Superior temporal gyrus (tissue), 1 donor: Measurements from ENCODE around the gene IFNAR1.
"Not testable (repeated sequence)": the region's sequence is repeated elsewhere in the genome, so short reads cannot be mapped to it uniquely, and the experiment has no call there.

ENCODE experiments used
- DNase-seq: peaks from one replicate; pipeline ENCODE4 v3.0.0-alpha.2; 2016; ENCODE audit errors: extremely low spot score

IFNAR1 gene

GRCh38 chr21:33305938-33306337, 18.8 kb upstream of the IFNAR1 start:
- DNase-seq: no peak

DNA sequence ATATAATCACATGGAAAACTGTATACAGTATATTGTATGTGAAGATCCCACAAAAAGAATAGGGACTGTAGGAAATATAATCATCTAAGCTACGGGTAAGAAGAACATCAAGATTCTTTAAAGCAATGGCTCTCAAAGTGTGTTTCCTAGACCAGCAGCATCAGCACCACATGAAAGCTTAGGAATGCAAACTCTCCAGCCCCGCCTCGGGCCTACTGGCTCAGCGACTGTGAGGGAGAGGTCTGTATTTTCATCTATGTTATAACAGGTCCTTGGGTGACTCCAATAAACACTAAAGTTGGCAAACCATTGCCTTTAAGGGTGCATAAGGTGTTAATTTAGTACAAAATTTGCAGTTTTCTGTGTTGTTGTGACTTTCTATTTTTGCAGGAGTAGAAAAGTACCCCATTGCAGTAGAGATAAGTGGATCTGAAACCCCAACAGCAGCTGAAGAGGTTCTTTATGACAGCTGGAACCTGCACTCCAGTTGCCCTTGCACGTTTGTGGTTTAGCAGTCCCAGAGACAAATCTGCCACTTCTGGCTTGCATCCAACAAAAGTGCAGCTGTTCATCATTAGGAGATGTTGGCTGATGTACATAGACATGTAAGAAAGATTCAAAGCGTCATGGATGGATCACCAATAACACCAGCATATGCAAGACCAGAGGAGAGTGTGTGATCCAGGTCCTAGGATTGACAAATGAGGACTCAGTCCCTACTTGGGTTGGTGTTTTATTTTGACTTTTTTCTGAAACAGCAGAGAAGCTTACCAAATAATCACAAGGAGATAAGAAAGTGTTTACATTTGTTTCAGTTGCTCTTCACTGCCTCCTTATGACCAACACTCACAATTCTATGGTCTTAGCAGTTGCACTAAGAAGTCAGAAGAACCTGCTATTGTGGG, 15.9 kb upstream of the IFNAR1 start:
- no peak for DNase-seq

DNA sequence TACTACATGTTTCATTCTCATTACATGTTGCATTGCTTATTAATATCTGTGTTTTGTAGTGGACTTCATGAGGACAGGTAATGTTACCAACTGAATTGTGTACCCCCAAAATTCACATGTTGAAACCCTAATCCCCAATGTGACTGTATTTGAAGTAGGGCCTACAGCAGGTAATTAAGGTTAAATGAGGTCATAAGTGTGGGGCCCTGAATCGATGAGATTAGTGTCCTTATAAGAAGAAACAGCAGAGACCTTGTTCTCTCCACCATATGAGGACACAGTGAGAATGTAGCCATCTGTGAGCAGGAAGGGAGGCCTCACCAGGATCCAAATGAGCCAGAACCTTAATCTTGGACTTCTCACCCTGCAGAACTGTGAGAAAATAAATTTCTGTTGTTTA, 15.0 kb upstream of the IFNAR1 start:
- DNase-seq: no peak

DNA sequence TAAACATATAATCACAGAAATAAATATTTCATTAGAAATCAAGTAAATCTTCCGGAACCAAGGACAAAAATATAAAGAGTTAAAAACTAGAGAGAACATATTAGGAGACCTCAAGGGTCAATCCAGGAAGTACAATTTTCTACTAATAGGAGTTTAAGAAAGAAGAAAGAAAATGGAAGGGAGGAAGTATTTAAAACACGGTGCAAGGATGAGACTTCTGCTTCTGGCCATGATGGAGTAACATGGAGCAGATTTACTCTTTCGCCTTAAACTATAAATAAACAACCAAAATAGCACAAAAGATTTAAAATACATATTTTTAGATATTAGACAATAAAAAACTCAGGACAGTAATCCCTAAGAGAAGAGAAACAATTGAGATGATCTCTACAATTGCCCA, 12.6 kb upstream of the IFNAR1 start:
- no peak for DNase-seq

GRCh38 chr21:33313183-33313582, 11.6 kb upstream of the IFNAR1 start:
- DNase-seq: no peak

- DNase-seq: no peak
These were observed 11.2 kb upstream of the IFNAR1 start for GRCh38 chr21:33313611-33314010.

GRCh38 chr21:33314111-33314510, 10.7 kb upstream of the IFNAR1 start:
- no peak for DNase-seq

DNA sequence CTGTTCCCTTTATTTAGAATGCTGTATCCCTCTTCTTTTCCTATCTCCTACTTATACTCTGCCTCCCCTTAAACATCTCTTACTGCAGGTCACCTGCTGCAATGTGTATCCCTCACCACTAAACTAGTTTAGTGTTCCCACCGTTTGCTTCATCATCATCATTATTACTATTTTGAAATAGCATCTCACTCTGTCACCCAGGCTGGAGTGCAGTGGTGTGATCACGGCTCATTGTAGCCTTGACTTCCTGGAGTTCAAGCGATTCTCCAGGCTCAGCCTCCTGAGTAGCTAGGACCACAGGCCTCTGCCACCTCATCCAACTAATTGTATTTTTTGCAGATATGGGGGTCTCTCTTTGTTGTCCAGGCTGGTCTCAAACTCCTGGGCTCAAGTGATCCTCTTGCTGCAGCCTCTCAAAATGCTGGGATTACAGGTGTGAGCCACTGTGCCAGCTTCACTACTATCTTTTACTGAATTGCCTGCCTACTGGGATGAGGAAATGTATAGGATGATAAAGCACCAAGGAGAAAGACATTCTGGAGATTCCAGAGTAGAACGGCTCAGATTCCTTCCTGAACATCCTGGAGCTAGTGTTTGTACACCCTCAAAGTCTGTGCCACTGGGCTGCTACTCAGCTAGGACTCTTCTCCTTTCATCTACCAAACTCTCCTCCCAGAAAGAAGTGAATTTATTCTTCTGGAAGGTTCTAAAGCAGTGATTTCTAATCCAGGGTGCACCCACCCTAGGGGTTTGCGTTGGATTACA, 8.6 kb upstream of the IFNAR1 start:
- DNase-seq: no peak

DNA sequence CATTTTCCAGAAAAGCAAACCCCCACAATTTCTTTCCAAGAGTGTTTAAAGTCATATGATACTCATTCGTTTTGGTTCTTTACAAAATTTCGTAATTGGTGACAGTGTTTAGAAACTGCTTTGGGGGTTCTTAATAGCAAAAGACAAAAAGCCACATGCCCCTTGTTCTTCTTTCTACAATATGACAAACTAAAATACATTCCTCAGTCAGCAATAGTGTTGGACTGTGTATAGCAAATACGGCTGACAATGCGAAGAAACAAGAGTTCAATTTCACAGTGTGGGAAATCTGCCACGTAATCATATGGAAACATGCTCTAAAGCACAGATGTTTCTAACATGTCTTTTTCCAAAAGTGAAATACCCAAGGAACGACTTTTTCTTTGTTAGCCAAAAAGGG, 7.6 kb upstream of the IFNAR1 start:
- DNase-seq: no peak

GRCh38 chr21:33317786-33318486, 6.8 kb upstream of the IFNAR1 start:
- no peak for DNase-seq

GRCh38 chr21:33321005-33321404, 3.8 kb upstream of the IFNAR1 start:
- not testable (repeated sequence) for DNase-seq

DNA sequence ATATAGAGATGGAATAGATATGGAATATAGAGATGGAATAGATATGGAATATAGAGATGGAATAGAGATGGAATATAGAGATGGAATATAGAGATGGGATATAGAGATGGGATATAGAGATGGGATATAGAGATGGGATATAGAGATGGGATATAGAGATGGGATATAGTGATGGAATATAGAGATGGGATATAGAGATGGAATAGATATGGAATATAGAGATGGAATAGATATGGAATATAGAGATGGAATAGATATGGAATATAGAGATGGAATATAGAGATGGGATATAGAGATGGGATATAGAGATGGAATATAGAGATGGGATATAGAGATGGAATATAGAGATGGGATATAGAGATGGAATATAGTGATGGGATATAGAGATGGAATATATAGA, 1.2 kb upstream of the IFNAR1 start:
- not testable (repeated sequence) for DNase-seq

- DNase-seq: peak; percentile 69
These were observed 675 bp downstream of the IFNAR1 start for GRCh38 chr21:33325222-33326067.

GRCh38 chr21:33327326-33327725, 2.6 kb downstream of the IFNAR1 start:
- no peak for DNase-seq

- no peak for DNase-seq
These were observed 3.1 kb downstream of the IFNAR1 start for GRCh38 chr21:33327792-33328433.

GRCh38 chr21:33330726-33331125, 6.0 kb downstream of the IFNAR1 start:
- no peak for DNase-seq

DNA sequence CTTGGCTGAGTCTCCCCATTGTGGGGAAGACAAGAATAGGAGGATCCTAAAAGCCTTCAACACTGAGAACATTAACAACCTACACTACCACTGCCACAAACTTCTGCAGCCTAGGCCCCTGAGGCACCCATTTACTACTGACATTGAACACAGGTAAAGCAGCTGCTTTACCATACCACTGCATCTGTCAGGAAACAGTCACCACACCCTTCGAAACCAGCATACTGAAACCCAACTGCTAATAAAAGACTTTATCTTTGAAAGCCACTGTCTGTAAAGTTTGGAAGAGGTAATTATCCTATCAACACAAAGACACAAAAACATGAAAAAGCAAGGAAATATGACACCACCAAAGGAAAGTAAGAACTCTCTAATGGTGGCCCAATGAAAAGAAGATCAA, 7.4 kb downstream of the IFNAR1 start:
- no peak for DNase-seq

DNA sequence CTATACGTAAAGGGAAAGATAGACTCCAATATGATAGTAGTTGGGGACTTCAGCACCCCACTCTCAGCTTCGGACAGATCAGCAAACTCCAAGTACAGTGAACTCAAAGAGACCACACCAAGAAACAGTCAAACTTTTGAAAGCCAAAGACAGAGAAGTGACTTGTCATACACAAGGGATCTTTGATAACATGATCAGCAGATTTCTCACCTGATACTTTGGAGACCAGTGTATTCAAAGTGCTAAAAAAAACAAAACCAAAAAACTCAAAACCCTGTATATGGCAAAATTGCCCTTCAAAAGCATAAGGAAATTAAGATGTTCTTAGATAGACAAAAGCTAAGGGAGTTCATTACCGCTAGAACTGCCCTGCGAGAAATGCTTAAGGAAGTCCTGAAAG, 9.4 kb downstream of the IFNAR1 start:
- no peak for DNase-seq

DNA sequence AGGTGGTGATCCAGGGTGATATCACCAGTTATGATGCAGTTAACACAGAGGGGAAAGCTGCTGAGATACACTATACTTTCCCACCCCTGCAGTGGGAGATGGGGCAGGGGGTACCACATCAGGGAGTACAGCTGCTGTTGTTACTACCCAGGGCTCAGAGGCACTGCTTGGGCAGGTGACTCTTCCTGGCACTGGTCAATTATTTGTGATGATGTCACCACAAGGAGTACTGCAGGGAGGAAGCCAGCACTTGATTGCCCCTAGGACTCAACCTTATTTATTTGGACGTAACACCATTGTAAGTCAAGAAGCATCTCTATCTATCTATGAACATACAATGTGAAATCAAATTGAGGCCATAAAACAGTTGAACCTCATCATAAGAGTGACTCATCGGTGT, 10.1 kb downstream of the IFNAR1 start:
- no peak for DNase-seq

DNA sequence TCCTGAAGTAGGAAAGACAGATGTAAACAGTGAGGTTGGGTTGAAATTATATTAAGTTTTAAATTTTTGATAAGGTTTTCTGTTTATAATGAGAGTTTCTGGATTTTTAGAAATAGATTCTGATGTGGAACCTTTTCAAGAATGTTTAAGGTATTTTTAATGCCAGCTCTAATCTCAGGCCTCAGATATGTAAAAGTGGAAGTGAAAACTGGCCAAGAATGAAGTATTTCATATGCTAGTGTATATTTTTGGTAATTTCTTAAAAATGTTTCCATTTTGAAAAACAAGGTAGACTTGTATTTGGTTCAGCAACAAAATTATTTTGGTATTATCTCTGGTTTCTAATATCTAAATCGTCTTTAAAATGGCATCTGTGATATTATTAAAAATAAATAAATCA, 14.4 kb downstream of the IFNAR1 start:
- no peak for DNase-seq

DNA sequence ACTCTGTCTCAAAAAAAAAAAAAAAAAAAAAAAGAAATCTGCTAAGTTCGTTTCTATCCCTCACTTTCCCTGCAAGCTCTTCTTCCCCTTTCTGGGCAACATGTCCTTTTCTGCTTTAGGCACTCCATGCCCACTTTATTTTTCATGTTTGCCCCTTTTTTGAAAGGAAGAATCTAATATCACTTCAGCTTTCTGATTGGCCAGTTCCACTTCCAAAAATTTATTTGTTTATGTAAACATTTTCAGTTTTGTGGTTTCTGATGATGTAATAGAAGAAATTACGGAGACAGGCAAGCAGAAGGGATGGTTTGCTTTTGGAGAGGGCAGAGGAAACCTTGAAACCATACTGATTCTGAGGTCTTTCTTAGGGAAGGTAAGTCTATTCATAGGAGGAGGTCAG, 15.1 kb downstream of the IFNAR1 start:
- no peak for DNase-seq
